Right lobe of liver (tissue), 4 donors: ENCODE data around the gene VPREB3.

Experiments
- CTCF ChIP-seq, 4 donors: fragments of 200-600 bp in 3 of 4; fragments of 450-650 bp in 1 of 4; IDR thresholded peaks; one replicate each; pipeline versions ENCODE4 v1.5.1 to v1.8.0; 2016 to 2022; ENCODE audit warnings: antibody characterized with exemption in 4 of 4, mild to moderate bottlenecking in 2 of 4
- POLR2A ChIP-seq: fragments of 450-650 bp; IDR thresholded peaks from one replicate; pipeline ENCODE4 v1.6.1; 2017; ENCODE audit warnings: antibody characterized with exemption, mild to moderate bottlenecking
- donor health status: DM: no; HTN: no; CAD: no.
- donor health status: DM: no; HTN: no; CAD: no.
- donor health status: DM: no; HTN: yes; CAD: no.

- TF ChIP-seq CTCF (IDR thresholded peaks at IDR 0.05) = no peak
- TF ChIP-seq POLR2A = no peak
Measured at GRCh38 chr22:23722724-23723123, 31.5 kb downstream of the VPREB3 start.
